Adrenal gland (tissue), 12 donors: Measurements from ENCODE around the gene AKAP7. TPM values are rescaled to one million over a fixed set of nuclear protein-coding genes. Genes with fewer than 3 reads are reported as not detected.

Source experiments
- DNase-seq, 7 donors: peaks; one replicate each; pipeline ENCODE4 v3.0.0-alpha.2; 2019 to 2020
- H3K27ac ChIP-seq, 5 donors: fragments of 200-600 bp; sonication (generic) in 4 of 5; 1 replicate in 3 of 5; 2 replicates in 2 of 5; pipeline versions ENCODE4 v1.5.1 to v1.8.0; 2016 to 2020; ENCODE audit warnings: mild to moderate bottlenecking in 1 of 5
- H3K27me3 ChIP-seq: fragments of 200-600 bp; 2 replicates; pipeline ENCODE4 v1.8.0; 2021
- H3K36me3 ChIP-seq, 2 donors: fragments of 200-600 bp; replicated peaks in 1 of 2; 1 replicate in 1 of 2; 2 replicates in 1 of 2; pipeline versions ENCODE4 v1.5.1 to v1.8.0; 2018 to 2022
- H3K4me1 ChIP-seq, 2 donors: fragments of 200-600 bp; replicated peaks in 1 of 2; 1 replicate in 1 of 2; 2 replicates in 1 of 2; pipeline versions ENCODE4 v1.5.1 to v1.8.0; 2018 to 2021
- H3K4me3 ChIP-seq, 4 donors: fragments of 200-600 bp; sonication (generic) in 3 of 4; one replicate each; pipeline ENCODE4 v1.5.1; 2016 to 2018
- H3K9me3 ChIP-seq, 3 donors: fragments of 200-600 bp; sonication (generic) in 1 of 3; replicated peaks in 1 of 3; 1 replicate in 2 of 3; 2 replicates in 1 of 3; pipeline versions ENCODE4 v1.5.1 to v1.8.0; 2016 to 2021
- CTCF ChIP-seq, 6 experiments: fragments of 450-650 bp in 4 of 6; fragments of 200-600 bp in 2 of 6; sonication (generic) in 1 of 6; IDR thresholded peaks; 1 replicate in 5 of 6; 2 replicates in 1 of 6; pipeline versions ENCODE4 v1.5.1 to v1.8.0; 2016 to 2021; ENCODE audit warnings: antibody characterized with exemption in 6 of 6, mild to moderate bottlenecking in 2 of 6, moderate library complexity in 1 of 6
- POLR2A ChIP-seq, 2 donors: fragments of 450-650 bp; IDR thresholded peaks; one replicate each; pipeline ENCODE4 v1.6.1; 2017; ENCODE audit warnings: antibody characterized with exemption in 2 of 2, mild to moderate bottlenecking in 2 of 2, moderate library complexity in 1 of 2
- WGBS, 4 donors: extraction: QIAGEN DNeasy Blood & Tissue Kit in 2 of 4; methylation state at CpG; one replicate each; pipeline versions ENCODE4 v1.1.5 to v1.1.7; 2013 to 2017; 5-methylcytosine and 5-hydroxymethylcytosine counted together
- intact Hi-C, 2 donors: fragments of 100-400 bp; cut with DNase I; formaldehyde crosslinking; loops; one replicate each; pipeline versions ENCODE4 v1.14.1 to v1.15.0; 2022 to 2023
- polyA plus RNA-seq, 3 donors: library from polyadenylated mRNA; stranded (reverse); fragments of 200-250 nt in 2 of 3; fragments of 350-450 nt in 1 of 3; fragmentation: Illumina TruSeq in 1 of 3; extraction: RNeasy Lipid Tissue Mini Kit (QIAGEN cat#74804) in 1 of 3; gene quantifications; one replicate each; pipeline ENCODE4 v1.2.3, GENCODE V29; 2013 to 2014
- total RNA-seq, 9 donors: library from RNA; depleted of rRNA in 4 of 9; stranded (reverse); fragments of >200 nt in 4 of 9; fragments of 120-200 nt in 1 of 9; fragmentation: NEBNext Ultra II Directional in 1 of 9; extraction: Animal tissue kit (Norgen Biotek cat#: 25700) in 1 of 9; gene quantifications; one replicate each; pipeline versions ENCODE4 v1.1.0 to v1.2.4, GENCODE V29; 2013 to 2023
- donor health status: healthy with polysubstance abuse.
- donor health status: Bipolar disorder and iron deficiency.
- donor health status: DM: yes; HTN: yes; CAD: no.
- donor health status: DM: no; HTN: no; CAD: no.
- donor health status: DM: no; HTN: no; CAD: no.
- donor health status: DM: yes; HTN: yes; CAD: no.

AKAP7 gene
- total and polyA plus RNA-seq, 12 donors, result 36.2 to 165 (median 62.2) TPM

DNA sequence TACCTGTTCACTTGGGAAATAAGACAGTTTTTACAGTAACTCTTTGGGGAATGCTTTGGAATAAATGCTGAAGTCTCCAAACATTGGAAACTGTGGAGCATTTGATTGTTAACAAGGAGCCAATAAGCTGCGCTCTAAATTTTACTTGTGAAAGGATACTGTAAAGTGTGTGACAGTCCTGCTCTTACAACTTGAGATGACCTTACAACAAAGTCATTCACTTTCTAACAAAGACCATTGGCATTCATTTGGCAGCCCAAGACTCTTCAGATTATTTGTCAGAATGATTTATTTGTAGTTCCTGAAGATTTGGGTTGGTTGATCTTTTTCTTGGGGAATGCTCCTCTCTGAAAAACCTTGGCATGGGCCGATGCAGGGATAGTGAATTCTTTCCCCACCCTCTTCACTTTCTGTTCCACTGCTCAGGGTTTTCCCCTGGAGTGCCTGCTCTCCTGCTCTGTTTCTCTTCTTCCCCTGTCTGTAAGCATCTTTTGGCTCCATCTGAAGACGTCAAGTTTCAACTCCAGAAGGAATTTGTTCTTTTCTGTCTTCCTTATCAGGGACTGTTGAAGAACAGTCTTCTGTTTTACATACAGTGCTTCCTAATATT lies 116.4 kb downstream of the AKAP7 start:
- peaks cover 8 to 52% of the 10 kb centered on the region in 2 donors for H3K4me1 ChIP-seq
- H3K36me3 ChIP-seq, result no peaks in the 10 kb centered on the region
- no peaks in the 10 kb centered on the region for H3K27me3 ChIP-seq
- no peaks in the 10 kb centered on the region for H3K9me3 ChIP-seq
- intact Hi-C loops, result no loop called here
- TF ChIP-seq POLR2A (IDR thresholded peaks at IDR 0.05) (peak in 1 of 2 donors; percentile 12), CTCF (IDR thresholded peaks at IDR 0.05) (no peak)
- peak overlapping the region in 1 of 4 donors; percentile 44 for H3K4me3 ChIP-seq
- DNase-seq, result no peak
- WGBS, 4 donors, result 28 to 40% (median 31%) methylated on average over 3 of the region's 3 CpGs
- peak overlapping the region in 1 of 5 donors; percentile 18 for H3K27ac ChIP-seq

- TF ChIP-seq CTCF (IDR thresholded peaks at IDR 0.05) (no peak), POLR2A (IDR thresholded peaks at IDR 0.05) (no peak)
- no peaks in the 10 kb centered on the region for H3K27me3 ChIP-seq
- H3K9me3 ChIP-seq, result no peaks in the 10 kb centered on the region
- no peak overlapping the region for H3K4me3 ChIP-seq
- peaks cover 26 to 71% of the 10 kb centered on the region in 2 donors for H3K4me1 ChIP-seq
- no peaks in the 10 kb centered on the region for H3K36me3 ChIP-seq
- DNase-seq, result no peak
- no peak overlapping the region for H3K27ac ChIP-seq
- intact Hi-C loops, result no loop called here
Measured at GRCh38 chr6:131255434-131255833, 120.2 kb downstream of the AKAP7 start.

DNA sequence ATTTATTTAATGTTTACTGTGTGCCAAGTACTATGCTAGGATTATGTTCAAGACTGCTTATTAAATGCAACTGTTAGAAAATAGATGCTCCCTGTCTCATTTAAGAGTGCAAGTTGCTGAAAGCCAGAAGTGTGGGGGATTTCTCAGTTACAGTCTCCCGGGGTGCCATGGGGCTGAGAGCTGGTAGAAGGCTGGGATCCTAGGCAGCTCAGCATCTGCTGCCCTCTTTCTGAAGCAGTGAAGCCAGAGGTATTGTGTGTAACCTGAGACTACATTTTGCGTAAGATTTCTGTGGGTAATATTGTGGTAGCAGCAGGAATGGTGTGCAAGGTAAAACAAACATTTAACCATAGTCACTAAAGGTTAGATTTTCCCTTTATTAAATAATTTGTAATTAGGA lies 120.6 kb downstream of the AKAP7 start:
- Histone ChIP-seq H3K4me3 (no peak overlapping the region), H3K36me3 (no peaks in the 10 kb centered on the region), H3K4me1 (peaks cover 26 to 67% of the 10 kb centered on the region in 2 donors), H3K27me3 (no peaks in the 10 kb centered on the region), H3K27ac (peak overlapping the region in 1 of 5 donors; percentile 13), H3K9me3 (no peaks in the 10 kb centered on the region)
- 76 to 91% (median 83%) methylated on average over 2 of the region's 2 CpGs for WGBS, 4 donors
- intact Hi-C loops, result no loop called here
- no peak for TF ChIP-seq CTCF (IDR thresholded peaks at IDR 0.05)
- no peak for DNase-seq

DNA sequence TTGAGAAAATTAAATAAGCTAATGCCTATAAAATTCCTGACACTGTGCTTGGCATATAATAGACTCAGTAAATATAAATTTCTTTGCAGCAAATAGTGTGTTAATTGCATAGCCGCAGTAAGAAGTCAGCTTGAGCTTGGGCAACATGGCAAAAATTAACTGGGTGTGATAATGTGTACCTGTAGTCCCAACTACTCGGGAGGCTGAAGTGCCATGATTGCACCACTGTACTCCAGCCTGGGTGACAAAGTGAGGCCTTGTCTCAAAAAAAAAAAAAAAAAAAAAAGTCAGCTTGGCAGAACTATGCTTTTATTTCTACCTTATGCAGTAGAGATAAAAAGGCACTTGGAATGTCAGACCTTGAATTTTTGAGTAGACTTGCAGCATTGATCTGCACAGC lies 121.8 kb downstream of the AKAP7 start:
- Histone ChIP-seq H3K27me3 (no peaks in the 10 kb centered on the region), H3K27ac (peak overlapping the region in 2 of 5 donors; percentile 48 to 68), H3K9me3 (no peaks in the 10 kb centered on the region), H3K4me3 (no peak overlapping the region), H3K36me3 (no peaks in the 10 kb centered on the region), H3K4me1 (peaks cover 26 to 57% of the 10 kb centered on the region in 2 donors)
- intact Hi-C loops, result no loop called here
- 64 to 83% (median 70%) methylated on average over 2 of the region's 2 CpGs for WGBS, 4 donors
- TF ChIP-seq POLR2A (IDR thresholded peaks at IDR 0.05) (no peak), CTCF (IDR thresholded peaks at IDR 0.05) (no peak)
- DNase-seq, result peak in 1 of 7 donors; percentile 26
